GM10248 (cell line): ENCODE data around the gene MTURN.

Experiments
- CTCF ChIA-PET: fragments of 300-600 bp; sonication (Branson Sonifier 250); formaldehyde crosslinking; extraction: SDS; loops from one replicate; lab custom pipeline; 2021; ENCODE audit warnings: antibody characterized with exemption; lab: Yijun Ruan, JAX
- POLR2A ChIA-PET: fragments of 350-650 bp; sonication (Branson Sonifier 250); formaldehyde crosslinking; extraction: SDS; loops from one replicate; lab custom pipeline; 2020; ENCODE audit warnings: antibody characterized with exemption; lab: Yijun Ruan, JAX
- DNase-seq: peaks from one replicate; pipeline ENCODE4 v3.0.0; 2012; ENCODE audit errors: extremely low spot score
- CTCF ChIP-seq: IDR thresholded peaks from 2 replicates; pipeline ENCODE4 v1.5.1; 2012; ENCODE audit warnings: mild to moderate bottlenecking, low read depth; ENCODE audit errors: extremely low read depth, missing control alignments, control extremely low read depth

The MTURN gene

GRCh38 chr7:30135301-30136116 is 723 bp downstream of the MTURN start:
- no peak for TF ChIP-seq CTCF
- ChIA-PET CTCF (interaction anchor here (1.2 to 1.5 kb wide), 2 partner anchors 13 to 16 kb away, joined by 3 read pairs; no protein-coding TSS in a partner anchor), POLR2A (no interaction called here)
- DNase-seq: peak; percentile 57

GRCh38 chr7:30136117-30136731 is 1.4 kb downstream of the MTURN start:
- POLR2A ChIA-PET: no interaction called here
- no peak for DNase-seq
- CTCF ChIA-PET: no interaction called here
- TF ChIP-seq CTCF: no peak

- no peak for DNase-seq
- TF ChIP-seq CTCF: no peak
- ChIA-PET CTCF (interaction anchor here (1.4 kb wide), 1 partner anchor 10 kb away, joined by 4 read pairs; no protein-coding TSS in a partner anchor), POLR2A (no interaction called here)
These were observed 2.1 kb downstream of the MTURN start for GRCh38 chr7:30136743-30137485.

GRCh38 chr7:30139836-30140384 is 5.1 kb downstream of the MTURN start:
- no peak for TF ChIP-seq CTCF
- CTCF ChIA-PET: interaction anchor here (1.8 kb wide), 1 partner anchor 13 kb away, joined by 4 read pairs; no protein-coding TSS in a partner anchor
- DNase-seq: no peak
- POLR2A ChIA-PET: no interaction called here

- TF ChIP-seq CTCF: no peak
- ChIA-PET CTCF (interaction anchor here (0.8 to 1.8 kb wide), 3 partner anchors 10 to 14 kb away, joined by 3 to 4 read pairs (median 3); no protein-coding TSS in a partner anchor), POLR2A (no interaction called here)
- no peak for DNase-seq
These were observed 5.7 kb downstream of the MTURN start for GRCh38 chr7:30140456-30140855.

- ChIA-PET CTCF (interaction anchor here (1.2 kb wide), 1 partner anchor 421 kb away, joined by 3 read pairs; no protein-coding TSS in a partner anchor), POLR2A (no interaction called here)
These were observed 7.9 kb downstream of the MTURN start for GRCh38 chr7:30142710-30143109.

More at GRCh38 chr7:30142710-30143109, 7.9 kb downstream of the MTURN start:
- DNase-seq: no peak
- TF ChIP-seq CTCF: no peak
